ENCODE data around the gene TPSD1.

DNA sequence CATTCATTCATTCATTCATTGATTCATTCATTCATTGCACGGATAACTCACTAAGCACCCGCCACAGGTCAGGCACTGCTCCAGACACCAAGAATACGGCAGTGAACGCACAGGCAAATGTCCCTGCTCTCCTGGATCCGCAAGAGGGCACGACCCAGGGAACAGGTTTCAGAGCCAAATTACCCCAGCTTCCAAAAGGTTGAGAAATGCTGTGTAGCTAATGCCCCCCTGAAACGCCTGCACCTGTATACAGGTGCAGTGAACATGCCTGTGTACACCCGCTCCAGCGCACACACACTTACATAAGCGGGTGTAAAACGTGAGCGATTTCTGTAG, 44.0 kb downstream of the TPSD1 start:
- no peak for TF ChIP-seq CTCF (optimal IDR thresholded peaks at IDR 0.05 in 1 of 3, IDR thresholded peaks at IDR 0.05 in 1 of 3, conservative IDR thresholded peaks at IDR 0.05 in 1 of 3; ENCODE audit: extremely low read depth in 1 of 3, insufficient read depth in 2 of 3, low read length in 3 of 3)
- peak; percentile 59 for TF ChIP-seq EZH2 (IDR thresholded peaks at IDR 0.05; ENCODE audit: low read length)
